ENCODE results near the gene NUP210. TPM values are rescaled to one million over a fixed set of nuclear protein-coding genes. Genes with fewer than 3 reads are reported as not detected.
A peak's percentile ranks its signal among the peaks of the same experiment; 100 is the strongest.

NUP210 gene
- total RNA-seq, 1 donor from 2014 or later: 4.1 TPM

DNA sequence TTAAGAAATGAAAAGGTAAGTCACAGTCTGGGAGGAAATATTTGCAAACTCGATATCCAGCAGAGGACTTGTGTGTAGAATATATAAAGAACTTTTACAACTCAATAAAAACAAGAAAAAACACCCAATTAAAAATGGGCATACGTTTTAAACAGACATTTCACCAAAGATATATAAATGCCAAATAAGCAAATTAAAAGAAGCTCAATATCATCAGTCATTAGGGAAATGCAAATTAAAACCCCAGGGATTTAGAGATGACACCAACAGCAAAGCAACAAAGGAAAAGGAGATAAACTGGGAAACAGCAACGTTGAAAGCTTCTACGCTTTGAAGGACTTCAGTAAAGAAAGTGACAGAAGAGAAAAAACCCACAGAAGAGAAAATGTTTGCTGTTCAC is 132.3 kb downstream of the NUP210 start:
- no peak for DNase-seq

- no peak for DNase-seq
Measured at GRCh38 chr3:13286873-13287272, 133.2 kb downstream of the NUP210 start.

DNA sequence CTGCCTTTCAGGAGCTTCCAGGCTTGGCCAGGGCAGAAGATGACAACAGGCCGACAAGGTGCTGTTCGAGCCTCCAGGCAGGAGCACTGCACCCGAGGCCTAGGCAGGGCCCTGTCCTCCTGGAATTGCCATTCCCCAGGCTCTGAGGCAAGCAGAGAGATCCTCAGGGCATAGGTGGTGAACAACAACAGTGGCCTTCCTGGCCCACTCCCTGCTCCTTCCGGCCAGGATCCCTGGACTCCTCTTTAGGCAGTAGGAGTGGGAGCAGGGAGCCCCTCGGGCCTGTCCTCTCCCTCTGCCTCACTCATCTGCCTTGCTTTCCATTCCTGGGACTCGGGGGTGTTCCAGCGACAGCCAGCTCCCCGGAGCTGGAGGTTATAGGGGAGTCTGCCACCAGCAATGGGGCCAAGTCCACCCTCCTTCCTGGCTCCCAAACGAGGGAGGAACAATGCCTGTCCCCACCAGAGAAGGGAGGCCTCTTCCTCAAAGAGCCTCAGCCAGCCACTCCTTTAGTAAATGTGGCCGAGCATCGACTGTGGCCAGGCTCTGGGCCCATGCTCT is 135.0 kb downstream of the NUP210 start:
- no peak for DNase-seq

DNA sequence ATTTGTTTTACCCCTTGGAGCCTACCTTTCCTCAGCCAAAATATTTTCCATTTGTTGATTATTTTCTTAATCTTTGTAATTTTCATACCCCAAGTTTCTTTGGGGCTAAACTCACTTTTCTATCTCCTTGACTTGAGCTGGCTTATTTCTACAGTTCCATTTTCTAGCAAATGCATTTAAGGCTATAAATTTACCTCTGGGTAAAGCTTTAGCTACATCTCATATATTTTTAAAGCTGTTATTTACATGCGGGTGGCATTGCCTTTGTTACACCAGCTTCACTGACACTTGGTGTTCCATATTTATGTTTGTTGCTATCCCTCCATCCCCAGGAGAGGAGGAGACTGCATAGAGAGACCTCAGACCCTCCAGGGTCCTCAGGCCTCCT is 136.3 kb downstream of the NUP210 start:
- no peak for DNase-seq

- no peak for DNase-seq
Measured at GRCh38 chr3:13282986-13283876, 136.9 kb downstream of the NUP210 start.

- DNase-seq: no peak
Measured at GRCh38 chr3:13282358-13282985, 137.7 kb downstream of the NUP210 start.

DNA sequence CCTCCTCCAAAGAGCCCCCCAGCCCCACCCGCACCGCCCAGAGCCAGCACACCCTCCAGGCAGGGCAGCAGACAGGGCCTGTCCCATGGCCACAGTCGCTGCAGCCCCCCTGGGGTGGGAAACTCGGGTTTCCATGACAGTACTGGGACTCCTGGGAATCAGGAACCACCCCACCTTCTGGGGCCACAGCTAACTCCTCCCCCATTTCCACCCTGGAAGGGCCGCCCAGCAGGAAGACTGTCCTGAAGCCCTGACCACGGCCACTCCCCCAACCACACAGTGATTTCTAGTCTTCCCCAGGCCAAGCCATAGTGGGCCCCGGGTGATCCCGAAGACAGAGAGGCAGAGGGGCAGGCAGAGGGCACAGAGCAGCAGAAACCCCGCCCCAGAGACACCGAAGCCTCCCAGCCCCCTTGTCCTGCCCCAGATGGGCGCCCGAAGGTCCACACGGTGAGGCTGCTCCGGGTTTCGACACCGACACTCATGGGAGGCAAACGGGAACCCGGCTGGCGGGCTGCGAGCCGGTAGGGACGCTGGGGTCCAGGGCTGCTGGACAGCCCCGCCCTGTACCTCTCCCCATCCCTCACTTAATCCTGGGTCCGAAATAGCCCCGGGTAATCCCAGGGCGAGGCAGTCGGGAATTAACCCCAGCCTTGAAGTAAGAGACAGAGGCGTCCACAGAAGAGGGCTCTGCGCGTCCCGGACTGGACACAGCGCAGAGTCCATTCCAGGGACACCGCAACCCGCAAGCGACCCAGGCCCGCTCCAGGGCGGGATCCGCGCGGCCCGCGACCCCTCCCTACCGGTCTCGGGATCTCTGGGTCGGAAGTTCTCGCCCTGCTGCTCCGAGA is 138.4 kb downstream of the NUP210 start:
- DNase-seq: no peak

- DNase-seq: no peak
Measured at GRCh38 chr3:13280811-13281506, 139.2 kb downstream of the NUP210 start.

- no peak for DNase-seq
Measured at GRCh38 chr3:13280122-13280790, 139.9 kb downstream of the NUP210 start.

DNA sequence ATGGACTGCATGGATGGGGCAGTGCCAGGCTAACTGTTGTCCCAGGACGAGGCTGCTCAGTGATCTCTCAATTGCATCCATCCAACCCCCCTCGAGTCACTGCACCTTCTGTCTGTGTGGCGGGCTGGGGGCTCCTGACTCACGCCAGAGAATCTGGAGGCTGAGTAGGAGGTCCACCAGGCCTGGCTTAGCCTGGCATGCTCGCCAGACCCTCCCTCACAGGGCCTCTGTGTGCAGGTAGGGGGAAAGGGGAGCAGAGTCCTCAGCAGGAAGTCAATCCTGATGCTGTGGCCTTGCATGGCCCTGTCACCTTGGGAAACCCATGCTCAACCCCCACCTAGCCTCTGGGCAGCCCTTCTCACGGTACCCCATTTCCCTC is 140.6 kb downstream of the NUP210 start:
- no peak for DNase-seq

GRCh38 chr3:13278783-13279531 is 141.2 kb downstream of the NUP210 start:
- DNase-seq: no peak

- DNase-seq: no peak
Measured at GRCh38 chr3:13277860-13278531, 142.1 kb downstream of the NUP210 start.

DNA sequence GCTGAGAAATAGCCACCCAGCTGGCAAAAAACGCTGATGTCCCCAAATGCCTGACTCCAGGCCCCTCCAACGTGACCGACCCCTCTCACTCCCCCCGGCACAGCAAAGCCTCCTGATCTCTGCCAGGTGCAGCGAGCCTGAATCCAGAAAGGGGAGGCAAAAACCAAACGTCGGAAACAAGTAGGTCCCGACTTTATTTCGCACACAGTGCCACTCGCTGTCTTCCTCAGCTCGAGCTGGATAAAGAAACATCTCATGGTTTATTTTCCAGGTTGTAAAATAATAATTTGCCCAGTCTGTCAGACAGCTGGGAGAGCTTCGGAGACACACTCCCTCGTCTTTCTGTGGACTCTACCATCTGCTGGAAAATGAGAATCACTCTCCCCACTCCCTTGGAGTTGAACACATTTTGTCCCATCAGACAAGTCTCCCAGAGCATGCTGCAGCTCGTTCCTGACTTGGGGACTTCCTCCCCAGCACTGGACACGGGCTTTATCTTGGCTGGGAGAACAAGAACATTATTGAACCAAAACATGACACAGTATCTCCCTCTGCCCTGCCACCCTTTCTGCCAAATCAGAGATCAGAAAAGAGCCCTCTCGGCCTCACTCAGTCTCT is 142.8 kb downstream of the NUP210 start:
- peak; percentile 39 for DNase-seq

DNA sequence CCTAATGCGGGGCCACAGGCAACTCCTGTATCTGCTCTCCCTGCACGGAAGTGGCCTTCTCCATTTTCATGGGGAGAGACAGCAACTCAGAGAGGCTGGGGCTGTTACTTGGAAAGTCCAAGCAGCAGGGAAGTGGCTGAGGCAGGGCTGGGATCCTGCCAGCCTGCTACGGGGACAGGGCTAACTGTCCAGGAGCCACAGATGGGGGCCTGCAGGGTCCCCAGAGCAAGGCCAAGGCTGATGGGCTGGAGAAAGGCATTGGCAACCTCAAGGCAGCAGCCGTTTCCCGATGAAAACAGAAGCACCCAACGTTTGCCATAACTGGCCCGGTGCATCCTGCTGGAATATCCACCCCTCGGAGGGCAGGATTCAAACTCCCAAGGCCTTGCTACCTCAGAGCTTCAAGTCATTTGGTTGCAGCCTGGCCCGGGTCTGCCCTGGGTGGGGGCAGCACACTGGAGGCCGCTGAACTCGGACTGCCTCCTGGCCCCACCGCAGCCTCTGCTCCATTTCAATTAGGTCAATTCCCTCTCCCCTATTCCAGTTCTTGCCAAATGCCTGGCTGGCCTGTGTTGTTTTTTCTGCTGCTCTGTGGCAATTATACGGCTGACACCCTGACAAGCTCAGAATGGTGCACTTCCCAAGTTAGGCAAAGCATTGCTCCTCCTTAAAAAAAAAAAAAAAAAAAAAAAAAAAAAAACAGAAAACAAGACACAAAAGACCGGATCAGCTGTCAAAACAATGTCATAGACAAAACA is 143.5 kb downstream of the NUP210 start:
- DNase-seq: no peak

- no peak for DNase-seq
Measured at GRCh38 chr3:13275376-13276005, 144.6 kb downstream of the NUP210 start.

DNA sequence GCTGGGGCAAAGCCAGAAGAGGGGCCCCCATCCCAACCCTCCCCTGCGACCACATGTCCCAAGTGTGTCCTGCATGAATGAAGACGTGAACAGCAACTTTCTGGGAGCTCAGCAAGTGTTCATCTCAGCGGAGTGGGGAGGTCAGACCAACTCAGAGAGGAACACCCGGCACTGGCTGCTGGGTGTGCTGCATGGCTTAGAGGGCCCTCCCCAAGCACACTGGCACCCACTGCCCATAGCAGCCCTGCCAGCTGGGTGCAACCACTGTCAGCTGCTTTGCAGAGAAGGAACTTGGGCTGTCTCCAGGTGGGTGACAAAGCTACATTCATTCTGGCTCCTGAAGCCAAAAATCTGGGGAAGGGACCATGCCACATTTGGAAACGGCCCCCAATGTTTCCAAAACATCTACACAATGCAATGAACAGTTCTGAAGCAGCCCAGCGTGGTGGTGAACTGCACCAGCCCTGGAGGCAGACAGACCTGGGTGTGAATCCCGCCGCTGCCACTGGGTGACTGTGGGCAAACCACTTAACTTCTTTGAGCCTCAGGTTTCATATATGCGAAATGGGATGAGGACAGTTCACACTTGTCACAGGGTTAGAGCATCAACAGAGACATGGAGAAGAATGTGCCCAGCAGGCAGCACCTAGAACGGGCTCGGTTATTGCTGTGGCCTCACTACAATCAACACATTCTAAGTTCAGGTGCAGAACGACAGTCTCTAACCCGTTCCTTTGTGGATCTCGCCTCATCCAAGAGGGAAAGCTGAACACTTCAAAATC is 145.4 kb downstream of the NUP210 start:
- DNase-seq: no peak

GRCh38 chr3:13274125-13274524 is 146.0 kb downstream of the NUP210 start:
- DNase-seq: no peak
